Measurements from ENCODE around the gene ZDHHC8. TPM values are rescaled to one million over a fixed set of nuclear protein-coding genes. Genes with fewer than 3 reads are reported as not detected.

ZDHHC8 gene
- total RNA-seq, 2 donors from 2014 or later = 27.9 to 34.1 TPM

DNA sequence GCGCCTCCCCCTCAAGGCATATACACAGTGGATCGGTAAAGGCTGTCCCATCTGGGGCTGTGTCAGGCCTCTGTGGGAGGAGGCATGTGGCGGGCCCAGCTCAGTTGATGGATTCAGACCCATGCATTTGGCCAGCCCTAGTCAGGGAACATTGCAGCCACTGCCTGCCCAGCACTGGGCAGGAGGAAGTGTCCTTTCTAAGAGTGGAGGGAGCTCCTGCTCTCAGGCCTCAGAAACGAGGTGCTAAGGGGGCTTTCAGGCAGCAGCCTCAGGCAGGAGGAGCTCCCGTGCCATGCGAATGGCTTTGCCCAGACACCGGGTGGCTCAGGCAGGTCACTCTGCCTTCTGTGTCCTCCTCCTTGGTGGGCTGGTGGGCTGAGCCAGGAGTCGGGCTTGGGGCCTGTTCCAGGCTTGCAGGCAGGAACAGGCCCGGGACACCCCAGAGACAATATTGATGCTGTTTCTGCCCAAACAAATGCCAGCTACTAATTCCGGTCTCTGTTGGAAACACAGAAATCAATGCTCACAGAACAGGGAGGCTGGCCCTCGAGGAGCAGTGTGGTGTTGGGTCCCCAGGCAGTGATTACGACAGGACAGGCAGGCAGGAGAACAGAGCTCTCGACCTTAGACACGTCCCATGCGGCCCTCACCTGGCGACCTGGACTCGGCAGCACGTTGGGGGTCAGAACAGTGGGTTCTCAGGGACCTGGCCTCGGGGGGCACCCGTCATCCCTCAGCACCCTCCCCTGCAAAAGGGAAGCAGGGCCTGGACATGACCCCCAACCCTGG lies 61.6 kb downstream of the ZDHHC8 start:
- H3K27me3 ChIP-seq = no peaks in the 10 kb centered on the region
- no peak for DNase-seq
- intact Hi-C loops (cut with DNase I) = no loop called here
- H3K36me3 ChIP-seq = no peaks in the 10 kb centered on the region
- H3K4me1 ChIP-seq = no peaks in the 10 kb centered on the region
- H3K4me3 ChIP-seq = no peak overlapping the region
- TF ChIP-seq, protein P1, sequence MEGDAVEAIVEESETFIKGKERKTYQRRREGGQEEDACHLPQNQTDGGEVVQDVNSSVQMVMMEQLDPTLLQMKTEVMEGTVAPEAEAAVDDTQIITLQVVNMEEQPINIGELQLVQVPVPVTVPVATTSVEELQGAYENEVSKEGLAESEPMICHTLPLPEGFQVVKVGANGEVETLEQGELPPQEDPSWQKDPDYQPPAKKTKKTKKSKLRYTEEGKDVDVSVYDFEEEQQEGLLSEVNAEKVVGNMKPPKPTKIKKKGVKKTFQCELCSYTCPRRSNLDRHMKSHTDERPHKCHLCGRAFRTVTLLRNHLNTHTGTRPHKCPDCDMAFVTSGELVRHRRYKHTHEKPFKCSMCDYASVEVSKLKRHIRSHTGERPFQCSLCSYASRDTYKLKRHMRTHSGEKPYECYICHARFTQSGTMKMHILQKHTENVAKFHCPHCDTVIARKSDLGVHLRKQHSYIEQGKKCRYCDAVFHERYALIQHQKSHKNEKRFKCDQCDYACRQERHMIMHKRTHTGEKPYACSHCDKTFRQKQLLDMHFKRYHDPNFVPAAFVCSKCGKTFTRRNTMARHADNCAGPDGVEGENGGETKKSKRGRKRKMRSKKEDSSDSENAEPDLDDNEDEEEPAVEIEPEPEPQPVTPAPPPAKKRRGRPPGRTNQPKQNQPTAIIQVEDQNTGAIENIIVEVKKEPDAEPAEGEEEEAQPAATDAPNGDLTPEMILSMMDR (IDR thresholded peaks at IDR 0.05) = no peak
- no peaks in the 10 kb centered on the region for H3K9me3 ChIP-seq
- no peak overlapping the region for H3K9ac ChIP-seq (ENCODE audit: low read depth in 2 of 2, low read length in 2 of 2)
- no peak overlapping the region for H3K27ac ChIP-seq

DNA sequence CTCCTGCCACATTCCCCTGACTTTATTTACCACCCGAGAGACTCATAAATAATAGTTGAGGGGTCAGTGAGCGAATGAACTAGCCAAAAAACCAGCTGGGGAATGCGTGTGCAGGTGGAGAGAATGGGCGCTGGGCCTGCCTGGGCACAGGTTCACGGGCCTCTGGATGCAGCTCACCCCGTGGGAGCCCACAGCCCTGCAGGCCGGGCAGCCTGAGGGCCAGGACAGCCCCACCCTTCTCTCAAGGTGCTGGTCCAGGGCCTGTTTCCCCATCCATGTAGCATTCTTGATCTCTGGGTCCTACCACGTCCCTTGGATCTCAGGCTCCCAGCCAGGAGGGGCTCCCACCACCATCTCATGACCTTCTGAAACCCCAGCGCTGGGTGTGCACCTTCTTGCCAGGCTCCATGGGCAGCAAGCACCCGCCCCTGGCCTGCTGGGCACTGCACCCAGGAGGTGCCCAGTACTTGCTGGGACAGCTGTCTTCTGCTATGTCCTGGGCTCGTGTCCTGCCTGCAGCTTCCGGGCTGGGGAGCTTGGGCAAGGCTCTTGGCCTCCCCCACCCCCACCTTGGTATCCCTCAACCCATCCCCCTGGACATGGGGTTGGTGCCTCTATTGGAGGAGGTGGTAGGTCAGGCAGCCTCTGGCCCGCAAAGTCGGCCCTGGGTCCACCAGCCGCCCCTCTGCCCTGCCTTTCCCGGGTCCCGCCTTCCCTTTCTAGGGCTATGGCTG lies 62.3 kb downstream of the ZDHHC8 start:
- Histone ChIP-seq H3K9ac (ENCODE audit: low read depth in 2 of 2, low read length in 2 of 2) (no peak overlapping the region), H3K36me3 (no peaks in the 10 kb centered on the region), H3K4me1 (no peaks in the 10 kb centered on the region), H3K27me3 (no peaks in the 10 kb centered on the region), H3K4me3 (no peak overlapping the region), H3K9me3 (no peaks in the 10 kb centered on the region), H3K27ac (no peak overlapping the region)
- TF ChIP-seq, protein P1 (IDR thresholded peaks at IDR 0.05) = no peak
- intact Hi-C loops (cut with DNase I) = no loop called here
- DNase-seq = no peak

DNA sequence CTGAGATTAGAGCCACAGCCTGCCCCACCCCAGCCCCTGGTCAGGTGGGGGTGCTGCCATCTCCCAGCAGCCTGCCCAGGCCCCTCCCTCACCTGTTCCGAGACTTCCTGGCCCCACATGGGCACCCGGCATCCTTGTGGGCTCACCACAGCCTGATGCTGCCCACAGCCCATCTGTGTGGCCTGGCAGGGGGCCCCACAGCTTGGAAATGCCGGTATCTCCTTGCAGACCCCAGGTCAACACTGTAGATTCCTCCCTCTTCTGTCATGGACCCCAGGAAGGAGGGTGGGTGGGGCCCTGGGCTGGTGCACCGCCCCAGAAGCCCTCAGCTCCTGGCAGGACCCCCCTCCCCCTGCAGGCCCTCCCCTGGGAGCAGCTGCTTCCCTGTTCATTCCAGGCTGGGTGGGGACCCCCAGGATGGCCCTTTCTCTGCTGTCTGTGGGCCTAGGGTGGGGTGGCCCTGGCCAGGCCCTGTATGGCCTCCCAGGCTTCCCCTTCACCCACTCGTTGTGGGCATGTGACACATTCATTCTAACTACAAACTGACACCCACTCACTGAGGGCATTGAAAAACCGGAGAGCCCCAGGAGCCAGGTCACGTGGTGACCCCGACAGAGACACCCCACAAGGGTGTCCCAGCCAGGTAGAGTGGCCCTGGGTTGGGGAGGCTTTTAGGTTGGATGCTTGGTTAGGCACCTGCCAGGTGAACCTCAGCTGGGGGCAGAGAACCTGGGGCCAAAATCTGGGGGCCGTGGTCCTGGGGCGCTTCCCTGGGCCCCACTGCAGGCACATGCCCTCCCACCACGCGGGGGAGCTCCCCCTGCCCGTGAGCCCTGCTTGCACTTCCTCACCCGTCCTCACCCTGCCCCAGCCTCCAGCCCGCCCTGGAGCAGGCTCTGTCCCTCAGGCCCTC lies 63.3 kb downstream of the ZDHHC8 start:
- DNase-seq = no peak
- Histone ChIP-seq H3K4me3 (no peak overlapping the region), H3K9me3 (no peaks in the 10 kb centered on the region), H3K9ac (ENCODE audit: low read depth in 2 of 2, low read length in 2 of 2) (no peak overlapping the region), H3K36me3 (no peaks in the 10 kb centered on the region), H3K27ac (no peak overlapping the region), H3K4me1 (no peaks in the 10 kb centered on the region), H3K27me3 (no peaks in the 10 kb centered on the region)
- TF ChIP-seq, protein P1 (IDR thresholded peaks at IDR 0.05) = no peak
- intact Hi-C loops (cut with DNase I) = no loop called here

DNA sequence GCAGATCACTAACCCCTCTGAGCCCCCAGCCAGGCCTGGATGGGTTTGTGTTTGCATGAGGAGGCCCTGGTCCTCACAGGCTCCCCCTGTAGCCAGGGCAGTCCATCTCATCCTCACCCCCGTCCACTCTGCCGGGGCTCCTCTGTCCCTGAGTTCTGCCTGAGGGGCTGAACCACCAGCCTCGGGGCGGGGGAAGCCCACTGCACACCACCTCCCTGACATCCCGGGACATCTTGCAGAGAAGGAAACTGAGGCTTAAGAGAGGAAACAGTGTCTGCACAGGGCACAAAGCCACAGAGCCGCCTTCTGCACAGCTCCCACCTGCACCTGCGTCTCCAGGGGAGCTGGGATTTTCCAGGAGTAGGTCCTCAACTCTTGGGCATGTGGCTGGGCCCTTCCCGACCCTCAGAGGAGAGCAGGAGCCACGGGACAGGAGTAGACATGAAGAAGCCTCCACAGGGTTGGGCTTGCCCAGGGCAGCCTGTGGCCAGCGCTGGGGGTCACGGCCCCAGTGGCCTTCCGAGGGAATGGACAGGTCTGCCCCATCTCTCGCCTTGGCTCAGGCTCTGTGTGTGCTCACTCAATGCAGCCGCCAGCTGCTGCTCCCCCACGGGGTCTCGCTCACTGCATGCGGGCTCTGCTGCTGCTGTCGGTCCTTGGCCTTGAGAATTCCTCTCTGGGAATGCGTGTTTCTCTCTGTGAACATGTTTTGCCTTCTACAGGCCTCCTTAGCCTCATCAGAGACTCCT lies 64.7 kb downstream of the ZDHHC8 start:
- Histone ChIP-seq H3K27me3 (no peaks in the 10 kb centered on the region), H3K4me1 (no peaks in the 10 kb centered on the region), H3K27ac (no peak overlapping the region), H3K4me3 (no peak overlapping the region), H3K9me3 (no peaks in the 10 kb centered on the region), H3K36me3 (no peaks in the 10 kb centered on the region), H3K9ac (ENCODE audit: low read depth in 2 of 2, low read length in 2 of 2) (no peak overlapping the region)
- intact Hi-C loops (cut with DNase I) = no loop called here
- TF ChIP-seq, protein P1 (IDR thresholded peaks at IDR 0.05) = no peak
- DNase-seq = no peak

Small RNAs within 50 kb of the gene (microRNA-seq; reads per million reads assigned to microRNA genes)
- not detected for gene MIR6816

Other genes with a start within 250 kb of the ZDHHC8 start
- 100 to 1,000 TPM in 1 of 2 donors, 10 to 100 TPM in 1; 70.0 to 125 TPM for gene COMT, start 190.0 kb upstream of the ZDHHC8 start, total RNA-seq
- gene TXNRD2, start 190.0 kb upstream of the ZDHHC8 start, total RNA-seq = 10 to 100 TPM; 22.3 to 29.5 TPM
- 10 to 100 TPM; 11.7 to 18.5 TPM for gene ARVCF, start 115.0 kb upstream of the ZDHHC8 start, total RNA-seq
- 10 to 100 TPM; 22.1 to 34.1 TPM for gene TANGO2, start 110.7 kb upstream of the ZDHHC8 start, total RNA-seq
- gene DGCR8, start 51.6 kb upstream of the ZDHHC8 start, total RNA-seq = 10 to 100 TPM; 21.1 to 52.7 TPM
- gene RANBP1, start 15.7 kb upstream of the ZDHHC8 start, total RNA-seq = 100 to 1,000 TPM in 1 of 2 donors, 10 to 100 TPM in 1; 71.2 to 266 TPM
- 10 to 100 TPM; 31.9 to 63.6 TPM for gene TRMT2A, start 14.6 kb upstream of the ZDHHC8 start, total RNA-seq
- gene CCDC188, start 19.3 kb downstream of the ZDHHC8 start, total RNA-seq = under 1 TPM; 0.22 to 0.32 TPM
- gene RTN4R, start 136.5 kb downstream of the ZDHHC8 start, total RNA-seq = 1 to 10 TPM; 6.1 to 8.5 TPM
- 10 to 100 TPM; 27.0 to 35.6 TPM for gene DGCR6L, start 188.3 kb downstream of the ZDHHC8 start, total RNA-seq